ENCODE measurements around the gene CENPP.

The CENPP gene

GRCh38 chr9:92612292-92612691 is 286.5 kb downstream of the CENPP start:
- H3K79me2 ChIP-seq (ENCODE audit: low read length) = no peaks in the 10 kb centered on the region
- H3K9ac ChIP-seq (ENCODE audit: low read length) = no peak overlapping the region
- H3K4me1 ChIP-seq (ENCODE audit: low read length) = peaks cover 11% of the 10 kb centered on the region
- H3K9me2 ChIP-seq (replicated peaks; ENCODE audit: insufficient read depth, low read length) = no peaks in the 10 kb centered on the region
- no peaks in the 10 kb centered on the region for H4K20me1 ChIP-seq (ENCODE audit: insufficient read depth, low read length)
- H3K4me3 ChIP-seq (ENCODE audit: low read length) = no peak overlapping the region
- no peak overlapping the region for H2AFZ ChIP-seq (ENCODE audit: low read length)
- H3F3A ChIP-seq (ENCODE audit: insufficient read depth, low read length) = peaks cover 5% of the 10 kb centered on the region; the same call in 1 of the 2 replicates
- no peaks in the 10 kb centered on the region for H3K9me3 ChIP-seq (replicated peaks; ENCODE audit: insufficient read depth, low read length)
- H3K4me2 ChIP-seq (ENCODE audit: low read depth, low read length) = no peak overlapping the region
- no peak for DNase-seq
- TF ChIP-seq CTCF (IDR thresholded peaks at IDR 0.05; ENCODE audit: low read length) (no peak), EZH2 (optimal IDR thresholded peaks at IDR 0.05; ENCODE audit: low read depth, low read length) (no peak), EZH2phosphoT487 (IDR thresholded peaks at IDR 0.05; ENCODE audit: low read length) (no peak)
- H3K36me3 ChIP-seq (replicated peaks; ENCODE audit: insufficient read depth, low read length) = peaks cover 12% of the 10 kb centered on the region; the same call in 1 of the 2 replicates
- no peaks in the 10 kb centered on the region for H3K27me3 ChIP-seq (replicated peaks; ENCODE audit: insufficient read depth, low read length)
- no peak overlapping the region for H3K27ac ChIP-seq (ENCODE audit: low read length)

GRCh38 chr9:92612816-92613215 is 287.1 kb downstream of the CENPP start:
- Histone ChIP-seq H3K4me2 (ENCODE audit: low read depth, low read length) (no peak overlapping the region), H3K27ac (ENCODE audit: low read length) (no peak overlapping the region), H3K36me3 (replicated peaks; ENCODE audit: insufficient read depth, low read length) (peaks cover 12% of the 10 kb centered on the region; the same call in 1 of the 2 replicates), H3K4me3 (ENCODE audit: low read length) (no peak overlapping the region), H3K79me2 (ENCODE audit: low read length) (no peaks in the 10 kb centered on the region), H3K27me3 (replicated peaks; ENCODE audit: insufficient read depth, low read length) (no peaks in the 10 kb centered on the region), H2AFZ (ENCODE audit: low read length) (no peak overlapping the region), H3K9ac (ENCODE audit: low read length) (no peak overlapping the region), H3F3A (ENCODE audit: insufficient read depth, low read length) (no peaks in the 10 kb centered on the region), H3K9me2 (replicated peaks; ENCODE audit: insufficient read depth, low read length) (no peaks in the 10 kb centered on the region), H4K20me1 (ENCODE audit: insufficient read depth, low read length) (no peaks in the 10 kb centered on the region), H3K4me1 (ENCODE audit: low read length) (peaks cover 6% of the 10 kb centered on the region), H3K9me3 (replicated peaks; ENCODE audit: insufficient read depth, low read length) (no peaks in the 10 kb centered on the region)
- DNase-seq = no peak
- TF ChIP-seq CTCF (IDR thresholded peaks at IDR 0.05; ENCODE audit: low read length) (no peak), EZH2 (optimal IDR thresholded peaks at IDR 0.05; ENCODE audit: low read depth, low read length) (no peak), EZH2phosphoT487 (IDR thresholded peaks at IDR 0.05; ENCODE audit: low read length) (no peak)

GRCh38 chr9:92613268-92614122 is 287.7 kb downstream of the CENPP start:
- H3K4me1 ChIP-seq (ENCODE audit: low read length) = no peaks in the 10 kb centered on the region
- H3K9me3 ChIP-seq (replicated peaks; ENCODE audit: insufficient read depth, low read length) = no peaks in the 10 kb centered on the region
- H3K27me3 ChIP-seq (replicated peaks; ENCODE audit: insufficient read depth, low read length) = no peaks in the 10 kb centered on the region
- no peak overlapping the region for H3K9ac ChIP-seq (ENCODE audit: low read length)
- no peak overlapping the region for H3K4me3 ChIP-seq (ENCODE audit: low read length)
- H3K9me2 ChIP-seq (replicated peaks; ENCODE audit: insufficient read depth, low read length) = no peaks in the 10 kb centered on the region
- H3K36me3 ChIP-seq (replicated peaks; ENCODE audit: insufficient read depth, low read length) = peaks cover 12% of the 10 kb centered on the region; the same call in 1 of the 2 replicates
- H3K27ac ChIP-seq (ENCODE audit: low read length) = no peak overlapping the region
- H4K20me1 ChIP-seq (ENCODE audit: insufficient read depth, low read length) = no peaks in the 10 kb centered on the region
- no peak overlapping the region for H2AFZ ChIP-seq (ENCODE audit: low read length)
- TF ChIP-seq EZH2 (optimal IDR thresholded peaks at IDR 0.05; ENCODE audit: low read depth, low read length) (no peak), EZH2phosphoT487 (IDR thresholded peaks at IDR 0.05; ENCODE audit: low read length) (no peak), CTCF (IDR thresholded peaks at IDR 0.05; ENCODE audit: low read length) (no peak)
- H3K4me2 ChIP-seq (ENCODE audit: low read depth, low read length) = no peak overlapping the region
- H3F3A ChIP-seq (ENCODE audit: insufficient read depth, low read length) = no peaks in the 10 kb centered on the region
- H3K79me2 ChIP-seq (ENCODE audit: low read length) = no peaks in the 10 kb centered on the region
- no peak for DNase-seq

Measured in MM.1S (cell line).